Mesothelial cell of epicardium (in vitro differentiated cells): ENCODE measurements around the gene GRM4. TPM values are rescaled to one million over a fixed set of nuclear protein-coding genes. Genes with fewer than 3 reads are reported as not detected.

Experiments
- DNase-seq, 2 experiments: peaks; one replicate each; pipeline ENCODE4 v3.0.0; 2021; ENCODE audit warnings: low spot score in 2 of 2; ENCODE audit not compliant: unreplicated experiment in 2 of 2
- H3K27ac Mint-ChIP-seq: 2 replicates; pipeline ENCODE4 v1.8.0; 2021; ENCODE audit warnings: mixed read lengths
- H3K27me3 Mint-ChIP-seq: 2 replicates; pipeline ENCODE4 v1.8.0; 2021; ENCODE audit warnings: low read depth, mixed read lengths
- H3K36me3 Mint-ChIP-seq: 2 replicates; pipeline ENCODE4 v1.8.0; 2021; ENCODE audit warnings: mixed read lengths
- H3K4me1 Mint-ChIP-seq: 2 replicates; pipeline ENCODE4 v1.8.0; 2021; ENCODE audit warnings: mixed read lengths
- H3K4me3 Mint-ChIP-seq: 2 replicates; pipeline ENCODE4 v1.8.0; 2021; ENCODE audit warnings: mild to moderate bottlenecking, moderate library complexity, mixed read lengths
- H3K9me3 Mint-ChIP-seq: 2 replicates; pipeline ENCODE4 v1.8.0; 2021; ENCODE audit warnings: mixed read lengths
- CTCF ChIP-seq: fragments of 200-600 bp; sonication (generic); IDR thresholded peaks from one replicate; pipeline ENCODE4 v1.5.0; 2021; ENCODE audit warnings: antibody characterized with exemption; ENCODE audit not compliant: unreplicated experiment
- total RNA-seq: library from RNA; stranded (reverse); gene quantifications from 3 replicates; pipeline ENCODE4 v1.2.1, GENCODE V29; 2021

GRM4 gene
- total RNA-seq, 1 donor from 2014 or later: 0.22 TPM

DNA sequence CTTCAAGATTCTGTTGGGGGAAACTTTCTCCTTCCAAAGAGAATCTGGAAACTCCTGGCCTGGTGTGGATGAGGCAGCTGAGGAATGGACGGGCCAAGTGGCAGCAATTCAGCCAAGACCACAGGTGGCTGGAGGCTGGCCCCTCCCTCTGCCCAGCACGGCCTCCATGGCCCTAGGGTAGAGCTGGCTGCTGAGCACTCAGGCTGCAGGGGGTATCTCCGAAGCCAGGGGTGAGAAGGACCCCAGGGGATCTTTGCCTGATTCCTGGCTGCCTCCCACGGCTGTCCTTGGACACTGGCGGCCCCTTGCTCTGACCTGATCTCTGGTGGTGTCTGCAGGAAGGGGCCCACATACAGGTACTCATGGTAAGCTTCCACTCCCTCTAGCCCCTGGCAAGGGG is 39.0 kb downstream of the GRM4 start:
- no peak overlapping the region for H3K4me3 Mint-ChIP-seq

DNA sequence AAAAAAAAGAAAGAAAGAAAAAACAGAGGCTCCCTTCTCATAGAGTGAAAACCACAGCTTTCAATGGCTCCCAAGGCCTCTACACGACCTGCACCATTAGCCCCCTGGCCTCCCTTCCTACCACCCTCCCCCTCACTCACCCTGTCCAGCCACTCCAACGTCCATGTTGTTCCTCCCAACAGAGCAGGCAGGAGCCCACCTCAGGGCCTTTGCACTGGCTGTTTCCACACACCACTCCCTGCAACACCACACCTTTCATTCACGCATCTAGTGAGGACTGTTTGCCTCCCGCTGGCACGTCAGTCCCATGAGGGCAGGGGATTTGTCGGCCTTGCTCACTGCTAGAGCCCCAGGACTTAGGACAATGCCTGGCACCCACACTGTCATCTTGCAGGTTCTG is 39.5 kb downstream of the GRM4 start:
- H3K27me3 Mint-ChIP-seq: peaks cover 35% of the 10 kb centered on the region
- no peak overlapping the region for H3K27ac Mint-ChIP-seq
- no peak for TF ChIP-seq CTCF
- no peaks in the 10 kb centered on the region for H3K36me3 Mint-ChIP-seq
- no peak for DNase-seq
- H3K4me3 Mint-ChIP-seq: no peak overlapping the region
- no peaks in the 10 kb centered on the region for H3K4me1 Mint-ChIP-seq
- H3K9me3 Mint-ChIP-seq: no peaks in the 10 kb centered on the region

More for the DNA sequence above, 39.0 kb downstream of the GRM4 start:
- Mint-ChIP-seq H3K36me3 (no peaks in the 10 kb centered on the region), H3K27me3 (peaks cover 38% of the 10 kb centered on the region), H3K9me3 (no peaks in the 10 kb centered on the region), H3K27ac (no peak overlapping the region), H3K4me1 (no peaks in the 10 kb centered on the region)
- DNase-seq: no peak
- TF ChIP-seq CTCF: no peak

GRCh38 chr6:34104628-34105027 is 41.3 kb downstream of the GRM4 start:
- H3K4me3 Mint-ChIP-seq: no peak overlapping the region
- no peak for DNase-seq
- TF ChIP-seq CTCF: no peak
- no peaks in the 10 kb centered on the region for H3K9me3 Mint-ChIP-seq
- H3K4me1 Mint-ChIP-seq: no peaks in the 10 kb centered on the region
- peaks cover 26% of the 10 kb centered on the region for H3K27me3 Mint-ChIP-seq
- no peaks in the 10 kb centered on the region for H3K36me3 Mint-ChIP-seq
- no peak overlapping the region for H3K27ac Mint-ChIP-seq

DNA sequence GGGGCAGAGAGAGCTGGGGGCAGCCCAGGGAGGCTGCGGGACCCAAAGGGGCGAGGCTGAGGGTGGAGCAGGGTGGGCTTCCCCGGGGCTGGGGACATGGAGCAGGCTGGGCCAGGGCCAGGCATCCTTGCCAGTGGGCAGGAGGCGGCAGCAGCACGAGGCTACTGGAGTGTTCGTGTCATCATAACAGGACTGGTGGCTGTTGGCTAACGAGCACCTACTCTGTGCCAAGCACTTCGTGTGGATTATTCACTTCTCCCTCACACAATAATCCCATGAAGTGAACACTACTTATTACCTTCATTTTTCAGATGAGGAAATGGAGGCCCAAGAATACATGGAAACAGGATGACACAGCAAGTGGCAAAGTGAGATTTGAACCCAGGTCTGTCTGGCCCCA is 41.7 kb downstream of the GRM4 start:
- no peak for TF ChIP-seq CTCF
- Mint-ChIP-seq H3K36me3 (no peaks in the 10 kb centered on the region), H3K27me3 (peaks cover 24% of the 10 kb centered on the region), H3K27ac (no peak overlapping the region), H3K4me1 (no peaks in the 10 kb centered on the region), H3K4me3 (no peak overlapping the region), H3K9me3 (no peaks in the 10 kb centered on the region)
- no peak for DNase-seq

DNA sequence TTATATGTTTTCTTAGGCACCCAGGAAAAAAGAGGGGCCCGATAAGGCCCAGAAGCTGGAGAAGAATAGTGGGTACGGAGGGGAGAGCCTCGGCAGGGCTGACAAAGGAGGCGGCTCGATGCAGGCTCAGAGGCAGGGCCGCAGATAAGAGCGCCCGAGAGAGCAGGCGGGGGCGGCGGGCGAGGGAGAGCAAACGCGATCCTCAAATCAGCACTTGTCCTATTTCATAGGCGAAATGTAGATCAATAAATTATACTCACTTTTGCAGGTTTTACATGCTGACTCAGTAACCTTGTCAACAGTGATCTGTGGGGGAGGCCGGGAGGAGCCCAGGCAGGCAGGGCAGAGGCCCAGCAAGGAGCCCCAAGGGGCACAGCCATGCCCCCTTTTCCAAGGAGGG is 42.6 kb downstream of the GRM4 start:
- H3K9me3 Mint-ChIP-seq: no peaks in the 10 kb centered on the region
- no peaks in the 10 kb centered on the region for H3K36me3 Mint-ChIP-seq
- TF ChIP-seq CTCF: no peak
- peaks cover 17% of the 10 kb centered on the region for H3K27me3 Mint-ChIP-seq
- no peaks in the 10 kb centered on the region for H3K4me1 Mint-ChIP-seq
- H3K4me3 Mint-ChIP-seq: no peak overlapping the region
- H3K27ac Mint-ChIP-seq: no peak overlapping the region
- no peak for DNase-seq

- Mint-ChIP-seq H3K36me3 (no peaks in the 10 kb centered on the region), H3K4me3 (no peak overlapping the region), H3K27ac (no peak overlapping the region), H3K9me3 (no peaks in the 10 kb centered on the region), H3K4me1 (no peaks in the 10 kb centered on the region), H3K27me3 (peaks cover 12% of the 10 kb centered on the region)
- no peak for DNase-seq
- no peak for TF ChIP-seq CTCF
These were observed 43.2 kb downstream of the GRM4 start for GRCh38 chr6:34102696-34103095.
